ENCODE data around the gene AGPAT1.

DNA sequence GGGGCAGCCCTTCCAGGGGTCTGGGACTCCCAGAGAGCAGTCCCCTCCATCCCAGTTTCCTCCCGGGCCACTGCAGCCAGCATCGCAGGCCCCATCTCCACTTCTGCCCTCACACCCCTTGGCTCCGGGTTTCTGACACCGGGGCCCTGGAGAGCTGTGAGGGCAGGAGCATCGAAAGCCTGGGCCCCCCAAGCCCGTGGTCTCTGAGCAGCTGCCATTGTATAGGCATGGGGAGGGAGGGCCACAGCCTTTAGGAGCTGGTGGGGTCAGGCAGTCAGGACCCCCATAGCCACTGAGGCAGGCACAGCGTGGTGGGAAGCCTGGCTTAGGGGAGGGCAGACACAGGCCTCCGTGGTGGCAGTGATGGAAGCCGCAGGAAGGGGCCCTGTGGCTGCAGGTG is 26.3 kb upstream of the AGPAT1 start:
- TF ChIP-seq, protein P1, sequence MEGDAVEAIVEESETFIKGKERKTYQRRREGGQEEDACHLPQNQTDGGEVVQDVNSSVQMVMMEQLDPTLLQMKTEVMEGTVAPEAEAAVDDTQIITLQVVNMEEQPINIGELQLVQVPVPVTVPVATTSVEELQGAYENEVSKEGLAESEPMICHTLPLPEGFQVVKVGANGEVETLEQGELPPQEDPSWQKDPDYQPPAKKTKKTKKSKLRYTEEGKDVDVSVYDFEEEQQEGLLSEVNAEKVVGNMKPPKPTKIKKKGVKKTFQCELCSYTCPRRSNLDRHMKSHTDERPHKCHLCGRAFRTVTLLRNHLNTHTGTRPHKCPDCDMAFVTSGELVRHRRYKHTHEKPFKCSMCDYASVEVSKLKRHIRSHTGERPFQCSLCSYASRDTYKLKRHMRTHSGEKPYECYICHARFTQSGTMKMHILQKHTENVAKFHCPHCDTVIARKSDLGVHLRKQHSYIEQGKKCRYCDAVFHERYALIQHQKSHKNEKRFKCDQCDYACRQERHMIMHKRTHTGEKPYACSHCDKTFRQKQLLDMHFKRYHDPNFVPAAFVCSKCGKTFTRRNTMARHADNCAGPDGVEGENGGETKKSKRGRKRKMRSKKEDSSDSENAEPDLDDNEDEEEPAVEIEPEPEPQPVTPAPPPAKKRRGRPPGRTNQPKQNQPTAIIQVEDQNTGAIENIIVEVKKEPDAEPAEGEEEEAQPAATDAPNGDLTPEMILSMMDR (conservative IDR thresholded peaks at IDR 0.05) = no peak
- TF ChIP-seq EZH2 (IDR thresholded peaks at IDR 0.05; ENCODE audit: low read depth) = no peak
